Measurements from ENCODE around the gene GRAMD1A.
"Not testable (repeated sequence)": the region's sequence is repeated elsewhere in the genome, so short reads cannot be mapped to it uniquely, and the experiment has no call there.

The GRAMD1A gene

GRCh38 chr19:35021596-35021995 lies 21.5 kb downstream of the GRAMD1A start:
- DNase-seq = no peak

- DNase-seq = no peak
Observed at GRCh38 chr19:35022460-35022859, 22.3 kb downstream of the GRAMD1A start.

- no peak for DNase-seq
Observed at GRCh38 chr19:35023428-35023827, 23.3 kb downstream of the GRAMD1A start.

- no peak for DNase-seq
Observed at GRCh38 chr19:35024095-35024494, 24.0 kb downstream of the GRAMD1A start.

- no peak for DNase-seq
Observed at GRCh38 chr19:35025969-35026368, 25.8 kb downstream of the GRAMD1A start.

GRCh38 chr19:35026418-35026817 lies 26.3 kb downstream of the GRAMD1A start:
- DNase-seq = no peak

- no peak for DNase-seq
Observed at GRCh38 chr19:35027009-35027408, 26.9 kb downstream of the GRAMD1A start.

- no peak for DNase-seq
Observed at GRCh38 chr19:35027851-35028599, 27.9 kb downstream of the GRAMD1A start.

GRCh38 chr19:35028600-35028885 lies 28.4 kb downstream of the GRAMD1A start:
- not testable (repeated sequence) for DNase-seq

- DNase-seq = not testable (repeated sequence)
Observed at GRCh38 chr19:35029275-35029736, 29.2 kb downstream of the GRAMD1A start.

GRCh38 chr19:35029737-35030256 lies 29.7 kb downstream of the GRAMD1A start:
- DNase-seq = no peak

- DNase-seq = no peak
Observed at GRCh38 chr19:35030257-35031071, 30.3 kb downstream of the GRAMD1A start, which contains the start of gene SCN1B. Gene SCN1B (plus strand): TSS chr19:35030470. CDS start chr19:35030821, 351 bp downstream.

GRCh38 chr19:35031072-35031881 lies 31.2 kb downstream of the GRAMD1A start:
- no peak for DNase-seq

GRCh38 chr19:35032356-35032865 lies 32.3 kb downstream of the GRAMD1A start:
- no peak for DNase-seq

GRCh38 chr19:35033067-35034004 lies 33.2 kb downstream of the GRAMD1A start:
- no peak for DNase-seq

GRCh38 chr19:35034005-35034502 lies 33.9 kb downstream of the GRAMD1A start:
- DNase-seq = no peak

GRCh38 chr19:35034588-35035382 lies 34.7 kb downstream of the GRAMD1A start:
- DNase-seq = no peak

- no peak for DNase-seq
Observed at GRCh38 chr19:35037716-35038622, 37.8 kb downstream of the GRAMD1A start.

Data from NCI-H1048 (cell line).